Chondrocyte (in vitro differentiated cells): ENCODE measurements around the gene ST7. TPM values are rescaled to one million over a fixed set of nuclear protein-coding genes. Genes with fewer than 3 reads are reported as not detected.
A peak's percentile ranks its signal among the peaks of the same experiment; 100 is the strongest.
"Not testable (repeated sequence)": the region's sequence is repeated elsewhere in the genome, so short reads cannot be mapped to it uniquely, and the experiment has no call there.

Experiments
- DNase-seq: peaks from one replicate; pipeline ENCODE4 v3.0.0; 2021; ENCODE audit warnings: mixed read lengths, low spot score
- H3K27ac Mint-ChIP-seq: one replicate; pipeline ENCODE4 v1.8.0; 2021; ENCODE audit warnings: mild to moderate bottlenecking, moderate library complexity, mixed read lengths; ENCODE audit not compliant: unreplicated experiment
- H3K27me3 Mint-ChIP-seq: 2 replicates; pipeline ENCODE4 v1.8.0; 2021; ENCODE audit warnings: low read depth, mixed read lengths
- H3K36me3 Mint-ChIP-seq: 2 replicates; pipeline ENCODE4 v1.8.0; 2021; ENCODE audit warnings: low read depth, mixed read lengths
- H3K4me1 Mint-ChIP-seq: 2 replicates; pipeline ENCODE4 v1.8.0; 2021; ENCODE audit warnings: low read depth, mild to moderate bottlenecking, mixed read lengths
- H3K4me3 Mint-ChIP-seq: one replicate; pipeline ENCODE4 v1.8.0; 2021; ENCODE audit warnings: mild to moderate bottlenecking, moderate library complexity, mixed read lengths; ENCODE audit not compliant: unreplicated experiment
- H3K9me3 Mint-ChIP-seq: 2 replicates; pipeline ENCODE4 v1.8.0; 2021; ENCODE audit warnings: low read depth, mixed read lengths
- CTCF ChIP-seq: fragments of 200-600 bp; sonication (generic); IDR thresholded peaks from 2 replicates; pipeline ENCODE4 v1.5.0; 2021; ENCODE audit warnings: antibody characterized with exemption, mild to moderate bottlenecking, moderate library complexity
- total RNA-seq: library from RNA; stranded (reverse); gene quantifications from 3 replicates; pipeline ENCODE4 v1.2.1, GENCODE V29; 2021

ST7 gene
- total RNA-seq, 1 donor from 2014 or later, result 69.7 TPM

GRCh38 chr7:116971869-116972268 is 18.6 kb downstream of the ST7 start:
- Mint-ChIP-seq H3K4me1 (peaks cover 10% of the 10 kb centered on the region), H3K4me3 (no peak overlapping the region), H3K9me3 (no peaks in the 10 kb centered on the region), H3K36me3 (peaks cover 5% of the 10 kb centered on the region), H3K27me3 (no peaks in the 10 kb centered on the region), H3K27ac (no peak overlapping the region)
- no peak for DNase-seq
- TF ChIP-seq CTCF, result no peak

GRCh38 chr7:116975024-116975423 is 21.7 kb downstream of the ST7 start:
- not testable (repeated sequence) for H3K36me3 Mint-ChIP-seq, H3K9me3 Mint-ChIP-seq, H3K27ac Mint-ChIP-seq, H3K4me3 Mint-ChIP-seq, DNase-seq, H3K27me3 Mint-ChIP-seq
- H3K4me1 Mint-ChIP-seq, result peaks cover 23% of the 10 kb centered on the region

- no peak for TF ChIP-seq CTCF
- H3K27ac Mint-ChIP-seq, result no peak overlapping the region
- no peak for DNase-seq
- H3K4me3 Mint-ChIP-seq, result no peak overlapping the region
- H3K4me1 Mint-ChIP-seq, result peaks cover 19% of the 10 kb centered on the region
- H3K27me3 Mint-ChIP-seq, result no peaks in the 10 kb centered on the region
- peaks cover 5% of the 10 kb centered on the region for H3K36me3 Mint-ChIP-seq
- H3K9me3 Mint-ChIP-seq, result no peaks in the 10 kb centered on the region
Measured at GRCh38 chr7:116977172-116977571, 23.9 kb downstream of the ST7 start.

- Mint-ChIP-seq H3K27me3 (no peaks in the 10 kb centered on the region), H3K36me3 (peaks cover 1% of the 10 kb centered on the region), H3K4me1 (peaks cover 19% of the 10 kb centered on the region), H3K9me3 (no peaks in the 10 kb centered on the region), H3K27ac (no peak overlapping the region), H3K4me3 (no peak overlapping the region)
- no peak for TF ChIP-seq CTCF
- no peak for DNase-seq
Measured at GRCh38 chr7:116978006-116978405, 24.7 kb downstream of the ST7 start.

GRCh38 chr7:116979430-116979829 is 26.1 kb downstream of the ST7 start:
- TF ChIP-seq CTCF, result no peak
- Mint-ChIP-seq H3K4me3 (no peak overlapping the region), H3K4me1 (peaks cover 19% of the 10 kb centered on the region), H3K9me3 (no peaks in the 10 kb centered on the region), H3K27ac (peak overlapping the region; percentile 57), H3K27me3 (no peaks in the 10 kb centered on the region), H3K36me3 (peaks cover 1% of the 10 kb centered on the region)
- no peak for DNase-seq

- no peaks in the 10 kb centered on the region for H3K9me3 Mint-ChIP-seq
- H3K4me1 Mint-ChIP-seq, result peaks cover 21% of the 10 kb centered on the region
- H3K4me3 Mint-ChIP-seq, result no peak overlapping the region
- no peak for DNase-seq
- H3K27ac Mint-ChIP-seq, result peak overlapping the region; percentile 49
- no peaks in the 10 kb centered on the region for H3K36me3 Mint-ChIP-seq
- TF ChIP-seq CTCF, result no peak
- H3K27me3 Mint-ChIP-seq, result no peaks in the 10 kb centered on the region
Measured at GRCh38 chr7:116980354-116980753, 27.1 kb downstream of the ST7 start.
